HEK293T (cell line): ENCODE results near the gene EIF6.

ENCODE experiments used
- ARNT ChIP-seq: fragments of 450-650 bp; IDR thresholded peaks from 2 replicates; pipeline ENCODE4 v1.6.1; 2017; ENCODE audit warnings: mild to moderate bottlenecking
- BHLHE40 ChIP-seq: fragments of 450-650 bp; IDR thresholded peaks from 2 replicates; pipeline ENCODE4 v1.6.1; 2016; ENCODE audit warnings: mild to moderate bottlenecking, moderate library complexity, borderline replicate concordance
- ELF4 ChIP-seq: fragments of 450-650 bp; IDR thresholded peaks from 2 replicates; pipeline ENCODE4 v1.6.1; 2017; ENCODE audit warnings: antibody characterized with exemption
- FOXA1 ChIP-seq: fragments of 450-650 bp; IDR thresholded peaks from 2 replicates; pipeline ENCODE4 v1.6.1; 2016; ENCODE audit warnings: mild to moderate bottlenecking
- FOXK2 ChIP-seq: fragments of 450-650 bp; IDR thresholded peaks from 2 replicates; pipeline ENCODE4 v1.6.1; 2016; ENCODE audit warnings: mild to moderate bottlenecking
- FOXM1 ChIP-seq: fragments of 450-650 bp; IDR thresholded peaks from 2 replicates; pipeline ENCODE4 v1.6.1; 2017; ENCODE audit warnings: mild to moderate bottlenecking, borderline replicate concordance
- HDGF ChIP-seq: fragments of 450-650 bp; IDR thresholded peaks from 2 replicates; pipeline ENCODE4 v1.6.1; 2017; ENCODE audit warnings: antibody characterized with exemption, borderline replicate concordance
- L3MBTL2 ChIP-seq: fragments of 450-650 bp; conservative IDR thresholded peaks from 2 replicates; pipeline ENCODE4 v1.6.1; 2016; ENCODE audit warnings: mild to moderate bottlenecking
- LEF1 ChIP-seq: fragments of 450-650 bp; IDR thresholded peaks from 2 replicates; pipeline ENCODE4 v1.6.1; 2017; ENCODE audit warnings: mild to moderate bottlenecking, borderline replicate concordance
- PKNOX1 ChIP-seq: fragments of 450-650 bp; IDR thresholded peaks from 2 replicates; pipeline ENCODE4 v1.6.1; 2016
- SP1 ChIP-seq: fragments of 450-650 bp; IDR thresholded peaks from 2 replicates; pipeline ENCODE4 v1.6.1; 2017
- SUZ12 ChIP-seq: fragments of 450-650 bp; IDR thresholded peaks from 2 replicates; pipeline ENCODE4 v1.6.1; 2016; ENCODE audit warnings: mild to moderate bottlenecking

- no peak for TF ChIP-seq FOXM1
- no peak for TF ChIP-seq HDGF
- TF ChIP-seq PKNOX1: no peak
- TF ChIP-seq FOXK2: no peak
- no peak for TF ChIP-seq SP1
- no peak for TF ChIP-seq FOXA1
- TF ChIP-seq BHLHE40: no peak
- TF ChIP-seq L3MBTL2: no peak
- no peak for TF ChIP-seq SUZ12
- no peak for TF ChIP-seq LEF1
- no peak for TF ChIP-seq ELF4
- TF ChIP-seq ARNT: no peak
Observed at GRCh38 chr20:35314816-35315631, 30.5 kb upstream of the EIF6 start.
